ENCODE results near the gene RHAG.

Gene RHAG

GRCh38 chr6:49564552-49564951 is 72.1 kb downstream of the RHAG start:
- DNase-seq (ENCODE audit: low read depth in 2 of 2) = no peak

GRCh38 chr6:49563006-49563886 is 73.4 kb downstream of the RHAG start:
- no peak for DNase-seq (ENCODE audit: low read depth in 2 of 2)

GRCh38 chr6:49558238-49558637 is 78.4 kb downstream of the RHAG start:
- no peak for DNase-seq (ENCODE audit: low read depth in 2 of 2)

DNA sequence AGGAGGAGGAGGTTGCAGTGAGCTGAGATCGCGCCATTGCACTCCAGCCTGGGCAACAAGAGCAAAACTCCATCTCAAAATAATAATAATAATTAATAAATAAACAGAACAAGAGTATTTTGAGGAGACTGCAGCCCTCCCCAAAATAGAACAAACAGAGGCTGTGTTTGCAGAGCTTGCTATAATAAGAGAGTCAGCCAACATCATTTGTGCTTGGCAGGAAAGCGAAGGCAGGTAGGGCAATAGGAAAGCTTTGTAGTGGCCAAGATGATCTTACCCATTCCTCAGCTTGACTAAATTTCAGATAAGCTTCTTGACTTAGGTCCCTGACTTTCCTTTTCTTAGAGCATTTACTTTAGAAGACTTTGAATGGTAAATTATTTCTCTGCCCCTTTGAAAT is 79.5 kb downstream of the RHAG start:
- DNase-seq (ENCODE audit: low read depth in 2 of 2) = no peak

DNA sequence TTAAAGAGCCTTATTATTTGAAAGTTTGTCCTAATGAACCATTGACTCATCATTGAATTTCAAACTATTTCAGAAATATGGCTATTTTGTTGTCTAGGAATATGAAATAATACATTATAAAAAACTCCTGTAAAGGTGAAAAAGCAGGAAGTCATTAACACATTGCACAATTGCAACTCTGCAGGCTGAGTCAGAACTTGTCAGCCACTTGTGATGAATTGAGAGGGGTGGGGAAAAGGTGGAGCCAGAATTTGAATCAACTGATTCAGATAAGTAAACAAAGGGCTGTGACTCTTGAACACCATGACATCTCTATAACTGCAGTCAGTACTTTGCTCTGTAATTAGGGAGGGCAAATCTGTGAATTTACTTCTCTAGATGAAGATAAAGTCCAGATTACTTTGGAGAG is 80.2 kb downstream of the RHAG start:
- peak; percentile 19 to 30 for DNase-seq (ENCODE audit: low read depth in 2 of 2)

DNA sequence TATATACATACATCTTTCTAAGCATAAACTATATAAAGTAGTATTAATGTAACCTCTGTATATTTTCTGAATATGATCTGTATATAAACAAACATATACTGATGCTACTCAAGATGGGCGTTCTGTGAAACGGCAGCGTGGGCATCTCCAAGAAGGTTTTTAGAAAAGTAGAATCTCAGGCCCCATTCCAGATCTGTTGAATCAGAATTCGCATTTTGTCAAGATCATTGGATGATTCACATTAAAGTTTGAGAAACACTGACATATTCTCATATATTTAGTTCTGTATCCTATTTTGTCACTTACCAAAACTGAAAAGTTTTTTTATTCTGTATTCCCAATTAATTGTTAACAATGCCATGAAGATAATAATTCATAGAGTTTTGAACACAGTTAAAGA is 80.7 kb downstream of the RHAG start:
- no peak for DNase-seq (ENCODE audit: low read depth in 2 of 2)

Data from fibroblast of skin of left quadriceps (primary cell).